ENCODE measurements around the gene PIK3R5.

Gene PIK3R5

GRCh38 chr17:8952191-8952590, 13.3 kb downstream of the PIK3R5 start:
- DNase-seq = no peak

- no peak for DNase-seq
Measured at GRCh38 chr17:8951206-8951605, 14.3 kb downstream of the PIK3R5 start.

GRCh38 chr17:8949061-8949661, 16.3 kb downstream of the PIK3R5 start:
- DNase-seq = no peak

- no peak for DNase-seq
Measured at GRCh38 chr17:8948462-8948861, 17.0 kb downstream of the PIK3R5 start.

GRCh38 chr17:8947201-8947600, 18.3 kb downstream of the PIK3R5 start:
- no peak for DNase-seq

- DNase-seq = no peak
Measured at GRCh38 chr17:8946476-8946875, 19.0 kb downstream of the PIK3R5 start.

GRCh38 chr17:8946071-8946470, 19.4 kb downstream of the PIK3R5 start:
- DNase-seq = no peak

- no peak for DNase-seq
Measured at GRCh38 chr17:8944748-8945147, 20.8 kb downstream of the PIK3R5 start.

GRCh38 chr17:8944083-8944482, 21.4 kb downstream of the PIK3R5 start:
- no peak for DNase-seq

GRCh38 chr17:8941980-8942622, 23.4 kb downstream of the PIK3R5 start:
- DNase-seq = peak; percentile 61

- DNase-seq = peak; percentile 66
Measured at GRCh38 chr17:8941520-8941919, 24.0 kb downstream of the PIK3R5 start.

GRCh38 chr17:8940866-8941471, 24.5 kb downstream of the PIK3R5 start:
- DNase-seq = no peak

- DNase-seq = no peak
Measured at GRCh38 chr17:8939496-8940334, 25.8 kb downstream of the PIK3R5 start.

- DNase-seq = no peak
Measured at GRCh38 chr17:8938933-8939332, 26.6 kb downstream of the PIK3R5 start.

GRCh38 chr17:8935191-8935590, 30.3 kb downstream of the PIK3R5 start:
- peak; percentile 54 for DNase-seq

- no peak for DNase-seq
Measured at GRCh38 chr17:8934346-8934745, 31.2 kb downstream of the PIK3R5 start.

- DNase-seq = no peak
Measured at GRCh38 chr17:8930649-8931048, 34.9 kb downstream of the PIK3R5 start.

GRCh38 chr17:8928347-8928746, 37.2 kb downstream of the PIK3R5 start:
- no peak for DNase-seq

- no peak for DNase-seq
Measured at GRCh38 chr17:8927395-8927794, 38.1 kb downstream of the PIK3R5 start.

- no peak for DNase-seq
Measured at GRCh38 chr17:8925808-8926207, 39.7 kb downstream of the PIK3R5 start.

- DNase-seq = no peak
Measured at GRCh38 chr17:8925141-8925540, 40.4 kb downstream of the PIK3R5 start.

- DNase-seq = no peak
Measured at GRCh38 chr17:8924595-8924994, 40.9 kb downstream of the PIK3R5 start.

- no peak for DNase-seq
Measured at GRCh38 chr17:8923762-8924161, 41.7 kb downstream of the PIK3R5 start.

- DNase-seq = no peak
Measured at GRCh38 chr17:8922928-8923327, 42.6 kb downstream of the PIK3R5 start.

Data from activated gamma-delta T cell treated with Interleukin-2 at 50 U/mL for 16 hours (primary cell).